Fibroblast of skin of right quadriceps (primary cell): Measurements from ENCODE around the gene CRYZL1.

Experiments used
- DNase-seq: peaks from one replicate; pipeline ENCODE4 v3.0.0-alpha.2; 2013

CRYZL1 gene

DNA sequence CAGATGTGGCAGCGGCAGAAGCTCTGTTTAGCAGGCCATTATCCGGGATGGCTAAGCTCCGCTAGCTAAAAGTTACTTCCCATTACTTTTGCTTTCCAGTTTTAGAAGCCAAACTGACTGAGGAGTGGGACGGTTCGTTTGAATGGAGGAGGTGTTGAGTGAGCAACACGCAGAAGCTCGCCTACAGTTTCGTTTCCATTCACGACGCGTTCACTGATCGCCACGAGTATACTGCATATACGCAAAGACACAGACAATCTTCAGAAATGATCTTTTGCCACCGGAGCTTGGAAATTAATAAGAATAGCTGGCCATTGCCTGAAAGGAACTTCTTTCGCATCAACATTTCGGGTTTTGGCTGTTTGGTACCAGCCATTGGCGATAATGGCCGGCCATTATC lies 84.1 kb downstream of the CRYZL1 start:
- DNase-seq, result no peak

DNA sequence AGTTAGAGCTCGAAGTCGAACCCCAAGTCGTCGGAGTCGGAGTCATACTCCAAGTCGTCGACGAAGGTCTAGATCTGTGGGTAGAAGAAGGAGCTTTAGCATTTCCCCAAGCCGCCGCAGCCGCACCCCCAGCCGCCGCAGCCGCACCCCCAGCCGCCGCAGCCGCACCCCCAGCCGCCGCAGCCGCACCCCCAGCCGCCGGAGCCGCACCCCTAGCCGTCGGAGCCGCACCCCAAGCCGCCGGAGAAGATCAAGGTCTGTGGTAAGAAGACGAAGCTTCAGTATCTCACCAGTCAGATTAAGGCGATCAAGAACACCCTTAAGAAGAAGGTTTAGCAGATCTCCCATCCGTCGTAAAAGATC lies 86.6 kb downstream of the CRYZL1 start:
- no peak for DNase-seq

DNA sequence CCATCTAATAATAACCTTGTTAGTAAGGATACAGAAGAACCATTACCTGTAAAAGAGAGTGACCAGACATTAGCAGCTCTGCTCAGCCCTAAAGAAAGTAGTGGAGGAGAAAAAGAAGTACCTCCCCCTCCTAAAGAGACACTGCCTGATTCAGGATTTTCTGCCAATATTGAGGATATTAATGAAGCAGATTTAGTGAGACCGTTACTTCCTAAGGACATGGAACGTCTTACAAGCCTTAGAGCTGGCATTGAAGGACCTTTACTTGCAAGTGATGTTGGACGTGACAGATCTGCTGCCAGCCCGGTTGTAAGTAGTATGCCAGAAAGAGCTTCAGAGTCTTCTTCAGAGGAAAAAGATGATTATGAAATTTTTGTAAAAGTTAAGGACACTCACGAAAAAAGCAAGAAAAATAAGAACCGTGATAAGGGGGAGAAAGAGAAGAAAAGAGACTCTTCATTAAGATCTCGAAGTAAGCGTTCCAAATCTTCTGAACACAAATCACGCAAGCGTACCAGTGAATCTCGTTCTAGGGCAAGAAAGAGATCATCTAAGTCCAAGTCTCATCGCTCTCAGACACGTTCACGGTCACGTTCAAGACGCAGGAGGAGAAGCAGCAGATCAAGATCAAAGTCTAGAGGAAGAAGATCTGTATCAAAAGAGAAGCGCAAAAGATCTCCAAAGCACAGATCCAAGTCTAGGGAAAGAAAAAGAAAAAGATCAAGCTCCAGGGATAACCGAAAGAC lies 87.1 kb downstream of the CRYZL1 start:
- no peak for DNase-seq

DNA sequence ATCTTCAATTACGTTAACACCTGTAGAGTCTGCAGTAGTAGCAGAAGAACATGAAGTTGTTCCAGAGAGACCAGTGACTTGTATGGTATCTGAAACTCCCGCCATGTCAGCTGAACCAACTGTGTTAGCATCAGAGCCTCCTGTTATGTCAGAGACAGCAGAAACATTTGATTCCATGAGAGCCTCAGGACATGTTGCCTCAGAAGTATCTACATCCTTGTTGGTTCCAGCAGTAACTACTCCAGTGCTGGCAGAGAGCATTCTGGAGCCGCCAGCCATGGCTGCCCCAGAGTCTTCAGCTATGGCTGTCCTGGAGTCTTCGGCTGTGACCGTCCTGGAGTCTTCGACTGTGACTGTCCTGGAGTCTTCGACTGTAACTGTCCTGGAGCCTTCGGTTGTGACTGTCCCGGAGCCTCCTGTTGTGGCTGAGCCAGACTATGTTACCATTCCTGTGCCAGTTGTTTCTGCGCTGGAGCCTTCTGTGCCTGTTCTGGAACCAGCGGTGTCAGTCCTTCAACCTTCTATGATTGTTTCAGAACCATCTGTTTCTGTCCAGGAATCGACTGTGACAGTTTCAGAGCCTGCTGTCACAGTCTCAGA lies 88.4 kb downstream of the CRYZL1 start:
- DNase-seq, result no peak

DNA sequence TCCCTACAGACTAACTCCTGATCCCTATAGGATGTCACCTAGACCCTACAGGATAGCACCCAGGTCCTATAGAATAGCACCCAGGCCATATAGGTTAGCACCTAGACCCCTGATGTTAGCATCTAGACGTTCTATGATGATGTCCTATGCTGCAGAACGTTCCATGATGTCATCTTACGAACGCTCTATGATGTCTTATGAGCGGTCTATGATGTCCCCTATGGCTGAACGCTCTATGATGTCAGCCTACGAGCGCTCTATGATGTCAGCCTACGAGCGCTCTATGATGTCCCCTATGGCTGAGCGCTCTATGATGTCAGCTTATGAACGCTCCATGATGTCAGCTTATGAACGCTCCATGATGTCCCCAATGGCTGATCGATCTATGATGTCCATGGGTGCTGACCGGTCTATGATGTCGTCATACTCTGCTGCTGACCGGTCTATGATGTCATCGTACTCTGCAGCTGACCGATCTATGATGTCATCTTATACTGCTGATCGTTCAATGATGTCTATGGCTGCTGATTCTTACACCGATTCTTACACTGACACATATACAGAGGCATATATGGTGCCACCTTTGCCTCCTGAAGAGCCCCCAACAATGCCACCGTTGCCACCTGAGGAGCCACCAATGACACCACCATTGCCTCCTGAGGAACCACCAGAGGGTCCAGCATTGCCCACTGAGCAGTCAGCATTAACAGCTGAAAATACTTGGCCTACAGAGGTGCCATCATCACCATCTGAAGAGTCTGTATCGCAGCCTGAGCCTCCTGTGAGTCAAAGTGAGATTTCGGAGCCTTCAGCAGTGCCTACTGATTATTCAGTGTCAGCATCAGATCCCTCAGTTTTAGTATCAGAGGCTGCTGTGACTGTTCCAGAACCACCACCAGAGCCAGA lies 89.2 kb downstream of the CRYZL1 start:
- no peak for DNase-seq

DNA sequence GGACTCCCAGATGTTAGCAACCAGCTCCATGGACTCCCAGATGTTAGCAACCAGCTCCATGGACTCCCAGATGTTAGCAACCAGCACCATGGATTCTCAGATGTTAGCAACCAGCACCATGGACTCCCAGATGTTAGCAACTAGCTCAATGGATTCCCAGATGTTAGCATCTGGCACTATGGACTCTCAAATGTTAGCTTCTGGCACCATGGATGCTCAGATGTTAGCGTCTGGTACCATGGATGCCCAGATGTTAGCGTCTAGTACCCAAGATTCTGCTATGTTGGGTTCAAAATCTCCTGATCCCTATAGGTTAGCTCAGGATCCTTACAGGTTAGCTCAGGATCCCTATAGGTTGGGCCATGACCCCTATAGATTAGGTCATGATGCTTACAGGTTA lies 89.9 kb downstream of the CRYZL1 start:
- DNase-seq, result no peak

DNA sequence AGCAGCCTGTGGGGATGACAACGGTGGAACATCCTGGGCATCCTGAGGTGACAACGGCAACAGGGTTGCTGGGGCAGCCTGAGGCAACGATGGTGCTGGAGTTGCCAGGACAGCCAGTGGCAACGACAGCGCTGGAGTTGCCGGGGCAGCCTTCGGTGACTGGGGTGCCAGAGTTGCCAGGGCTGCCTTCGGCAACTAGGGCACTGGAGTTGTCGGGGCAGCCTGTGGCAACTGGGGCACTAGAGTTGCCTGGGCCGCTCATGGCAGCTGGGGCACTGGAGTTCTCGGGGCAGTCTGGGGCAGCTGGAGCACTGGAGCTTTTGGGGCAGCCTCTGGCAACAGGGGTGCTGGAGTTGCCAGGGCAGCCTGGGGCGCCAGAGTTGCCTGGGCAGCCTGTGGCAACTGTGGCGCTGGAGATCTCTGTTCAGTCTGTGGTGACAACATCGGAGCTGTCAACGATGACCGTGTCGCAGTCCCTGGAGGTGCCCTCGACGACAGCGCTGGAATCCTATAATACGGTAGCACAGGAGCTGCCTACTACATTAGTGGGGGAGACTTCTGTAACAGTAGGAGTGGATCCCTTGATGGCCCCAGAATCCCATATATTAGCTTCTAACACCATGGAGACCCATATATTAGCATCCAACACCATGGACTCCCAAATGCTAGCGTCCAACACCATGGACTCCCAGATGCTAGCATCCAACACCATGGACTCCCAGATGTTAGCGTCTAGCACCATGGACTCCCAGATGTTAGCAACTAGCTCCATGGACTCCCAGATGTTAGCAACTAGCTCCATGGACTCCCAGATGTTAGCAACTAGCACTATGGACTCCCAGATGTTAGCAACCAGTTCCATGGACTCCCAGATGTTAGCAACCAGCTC lies 90.5 kb downstream of the CRYZL1 start:
- DNase-seq, result no peak

DNA sequence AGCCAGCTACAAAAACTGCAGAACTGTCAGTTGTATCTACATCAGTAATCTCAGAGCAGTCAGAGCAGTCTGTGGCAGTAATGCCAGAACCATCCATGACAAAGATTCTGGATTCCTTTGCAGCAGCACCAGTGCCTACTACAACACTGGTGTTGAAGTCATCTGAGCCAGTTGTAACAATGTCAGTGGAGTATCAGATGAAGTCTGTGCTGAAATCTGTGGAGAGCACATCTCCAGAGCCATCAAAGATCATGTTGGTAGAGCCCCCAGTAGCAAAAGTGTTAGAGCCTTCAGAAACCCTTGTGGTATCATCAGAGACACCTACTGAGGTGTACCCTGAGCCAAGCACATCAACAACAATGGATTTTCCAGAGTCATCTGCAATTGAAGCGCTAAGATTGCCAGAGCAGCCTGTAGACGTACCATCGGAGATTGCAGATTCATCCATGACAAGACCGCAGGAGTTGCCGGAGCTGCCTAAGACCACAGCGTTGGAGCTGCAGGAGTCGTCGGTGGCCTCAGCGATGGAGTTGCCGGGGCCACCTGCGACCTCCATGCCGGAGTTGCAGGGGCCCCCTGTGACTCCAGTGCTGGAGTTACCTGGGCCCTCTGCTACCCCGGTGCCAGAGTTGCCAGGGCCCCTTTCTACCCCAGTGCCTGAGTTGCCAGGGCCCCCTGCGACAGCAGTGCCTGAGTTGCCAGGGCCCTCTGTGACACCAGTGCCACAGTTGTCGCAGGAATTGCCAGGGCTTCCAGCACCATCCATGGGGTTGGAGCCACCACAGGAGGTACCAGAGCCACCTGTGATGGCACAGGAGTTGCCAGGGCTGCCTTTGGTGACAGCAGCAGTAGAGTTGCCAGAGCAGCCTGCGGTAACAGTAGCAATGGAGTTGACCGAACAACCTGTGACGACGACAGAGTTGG lies 91.4 kb downstream of the CRYZL1 start:
- no peak for DNase-seq

DNA sequence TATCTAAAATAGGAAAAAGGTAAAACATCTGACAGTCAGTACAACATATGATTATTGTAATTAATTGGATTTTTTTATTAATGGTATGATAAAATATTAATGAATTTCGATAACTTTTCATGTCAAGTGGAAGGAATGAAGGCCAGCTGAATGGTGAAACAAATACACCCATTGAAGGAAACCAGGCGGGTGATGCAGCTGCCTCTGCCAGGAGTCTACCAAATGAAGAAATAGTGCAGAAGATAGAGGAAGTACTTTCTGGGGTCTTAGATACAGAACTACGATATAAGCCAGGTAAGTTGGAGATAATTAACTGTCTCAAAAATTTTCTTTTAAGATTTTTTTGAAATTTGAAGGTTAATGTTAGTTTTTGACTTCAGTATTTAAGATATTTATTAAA lies 95.5 kb downstream of the CRYZL1 start:
- no peak for DNase-seq

DNA sequence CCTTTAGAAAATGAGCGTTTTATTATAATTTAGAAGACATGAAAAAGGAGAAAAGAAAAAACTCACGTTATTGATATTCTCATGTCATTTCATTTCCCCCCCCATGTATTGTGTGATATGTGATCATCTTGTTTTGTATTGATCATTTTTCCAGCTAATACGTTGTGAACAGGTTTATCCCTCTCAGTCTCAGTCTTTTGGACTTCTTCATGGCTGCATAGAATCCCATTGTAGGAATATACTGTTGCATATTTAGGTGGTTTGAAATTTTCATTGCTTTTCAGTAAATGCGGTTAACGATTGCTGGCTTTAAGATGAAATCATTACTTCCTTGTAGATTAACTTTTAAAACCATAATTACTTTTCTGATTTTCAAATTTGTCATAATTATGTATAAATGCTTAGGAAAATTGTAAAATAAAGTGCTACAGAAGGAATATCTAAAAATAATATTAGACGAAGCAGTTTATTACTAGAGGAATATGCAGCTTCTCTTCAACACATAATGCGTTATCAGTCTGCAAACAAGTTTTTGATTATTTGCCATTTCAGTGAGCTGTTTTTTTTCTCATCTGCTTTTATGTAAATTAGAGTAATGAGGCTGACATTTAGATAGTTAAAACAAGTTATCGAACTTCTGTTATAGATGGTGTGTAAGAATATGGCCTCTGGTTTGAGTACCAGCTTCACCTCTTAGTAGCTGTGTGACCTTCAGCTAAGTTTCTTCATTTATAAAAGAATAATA lies 96.9 kb downstream of the CRYZL1 start:
- DNase-seq, result no peak

DNA sequence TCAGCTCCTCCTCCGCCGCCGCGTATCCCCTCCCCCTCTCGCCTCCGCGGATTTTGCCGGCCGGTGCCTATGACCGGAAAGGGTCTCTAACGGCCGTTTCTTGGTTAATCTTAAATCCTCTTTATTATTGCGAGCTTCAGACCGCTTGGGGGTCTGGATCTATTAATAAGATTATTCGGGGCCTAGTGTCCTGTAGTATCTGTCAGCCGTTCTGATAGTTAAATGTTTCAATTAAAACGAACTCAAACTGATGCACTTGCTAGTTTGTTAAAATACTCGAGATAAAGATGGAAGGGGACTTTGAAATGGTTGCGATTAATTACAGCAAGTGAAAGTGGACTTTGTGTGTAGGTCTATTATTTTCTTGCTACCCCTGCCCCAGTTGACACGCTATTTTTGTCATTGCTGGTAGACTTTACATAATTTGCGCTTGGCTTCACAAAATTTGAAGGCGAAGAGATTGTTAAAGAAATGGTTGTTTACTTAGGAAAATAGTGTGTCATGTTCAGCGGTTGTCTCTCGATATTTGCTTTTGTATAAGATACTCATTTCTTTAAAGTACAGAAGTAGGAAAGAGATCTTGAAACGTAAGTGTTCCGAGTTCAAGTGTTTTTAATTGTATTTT lies 97.9 kb downstream of the CRYZL1 start:
- DNase-seq, result no peak

DNA sequence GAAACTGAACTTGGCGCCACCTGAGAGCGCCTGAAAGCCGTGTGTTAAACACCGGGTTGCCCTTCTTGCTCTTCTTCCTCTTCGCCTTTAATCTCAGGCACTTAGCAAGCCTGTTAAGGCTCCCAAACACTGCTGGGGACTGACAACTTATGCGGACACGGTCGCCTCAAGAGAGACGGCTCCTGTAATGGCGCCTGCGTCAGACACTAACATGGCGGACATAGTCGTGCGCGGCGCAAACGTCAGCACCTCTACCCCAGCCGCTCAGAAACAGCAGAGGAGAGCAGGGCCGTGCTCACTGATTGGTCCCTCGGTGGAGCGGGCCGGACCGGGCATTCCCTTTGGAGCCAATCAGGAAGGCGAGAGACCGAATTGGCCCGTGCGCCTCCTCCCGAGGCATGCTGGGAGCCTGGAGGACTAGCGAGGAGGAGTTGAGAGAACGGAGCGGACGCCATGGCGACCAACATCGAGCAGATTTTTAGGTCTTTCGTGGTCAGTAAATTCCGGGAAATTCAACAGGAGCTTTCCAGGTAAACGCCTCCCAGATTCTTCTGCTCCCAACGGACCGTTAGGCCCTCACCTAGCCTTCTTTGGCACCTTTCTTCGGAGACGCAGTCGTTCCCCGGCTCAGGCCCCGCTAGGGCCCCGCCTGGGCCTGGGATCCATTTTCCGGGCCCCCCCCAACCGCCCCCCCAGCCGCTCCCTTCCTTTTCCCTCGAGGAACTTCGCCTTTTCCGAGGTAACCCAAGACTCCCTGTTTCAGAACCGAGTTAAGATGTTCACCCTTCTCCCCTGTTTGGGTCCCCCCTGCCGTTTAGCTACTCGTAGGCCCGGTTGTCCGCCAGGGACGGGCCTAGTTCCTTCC lies 98.7 kb downstream of the CRYZL1 start, which contains the start of gene SON:
Gene SON (plus strand): TSS at position 399 of the 865 bp plus-strand sequence. CDS start 55 bp downstream, at position 454.
- peak; percentile 99 for DNase-seq

DNA sequence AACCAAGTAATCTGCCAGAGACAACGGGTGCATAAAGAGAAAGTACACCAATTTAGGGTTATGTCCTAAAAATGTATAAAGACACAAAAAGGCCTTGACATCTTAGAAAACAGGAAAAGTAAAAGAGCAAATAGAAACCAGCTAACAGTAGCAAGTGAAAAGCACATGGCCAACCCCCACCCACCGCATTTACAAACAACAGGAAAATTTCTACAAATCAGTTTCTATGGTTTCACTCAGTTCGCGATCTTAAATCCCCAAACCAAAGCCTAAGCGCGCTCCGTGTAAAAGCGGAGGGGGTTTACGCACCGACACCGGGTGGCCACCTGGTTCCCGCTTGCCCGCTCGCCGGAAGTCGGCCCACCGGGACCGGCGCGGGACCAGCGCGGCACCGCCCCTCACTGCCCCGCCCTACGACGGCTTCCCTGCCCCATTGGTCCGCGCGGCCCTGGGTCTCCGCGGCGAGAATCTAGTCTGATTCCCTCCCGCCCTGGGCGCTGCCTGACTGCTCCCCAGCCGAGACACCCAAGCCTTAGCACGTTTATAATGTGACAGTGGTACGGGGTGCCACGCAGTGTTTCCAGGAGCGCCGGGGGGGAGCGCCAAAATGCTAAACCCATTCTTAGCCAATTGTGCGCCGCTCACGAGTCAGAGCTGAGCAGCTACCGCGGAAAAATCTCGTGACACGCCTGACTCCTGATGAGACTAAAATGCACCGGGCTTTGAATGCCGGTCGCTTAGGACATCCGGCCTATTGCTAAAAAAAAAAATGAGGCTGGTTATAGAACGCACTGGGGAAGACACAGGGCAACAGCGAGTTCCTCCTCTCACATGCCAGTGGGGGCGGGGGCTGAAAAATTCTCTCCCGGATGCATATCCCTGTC lies 99.5 kb downstream of the CRYZL1 start, which contains the start of gene GART:
Gene GART (minus strand): TSS at position 362 of the 884 bp plus-strand sequence. CDS start 2,802 bp downstream, outside the sequence.
- peak; percentile 75 for DNase-seq

DNA sequence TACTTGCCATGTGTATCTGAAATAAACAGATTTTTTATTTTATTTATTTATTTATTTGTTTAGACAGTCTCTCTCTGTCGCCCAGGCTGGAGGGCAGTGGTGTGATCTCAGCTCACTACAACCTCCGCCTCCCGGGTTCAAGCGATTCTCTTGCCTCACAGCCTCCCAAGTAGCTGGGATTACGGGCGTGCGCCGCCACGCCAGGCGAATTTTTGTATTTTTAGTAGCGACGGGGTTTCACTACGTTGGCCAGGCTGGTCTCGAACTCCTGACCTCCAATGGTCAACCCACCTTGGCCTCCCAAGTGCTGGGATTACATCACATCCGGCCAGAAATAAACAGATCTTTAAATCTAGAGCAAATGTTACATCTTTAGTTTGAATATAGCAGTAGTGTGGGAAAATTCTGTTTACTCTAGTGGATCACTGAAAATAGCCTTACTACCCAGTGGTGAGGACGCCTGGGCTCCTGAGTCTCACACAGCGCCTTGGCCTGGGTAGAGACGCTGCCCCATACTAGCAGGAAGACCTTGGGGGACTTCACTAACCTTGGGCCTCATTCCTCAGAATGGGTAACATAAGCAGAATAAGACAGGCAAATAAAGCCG lies 100.3 kb downstream of the CRYZL1 start:
- peak; percentile 7 for DNase-seq

DNA sequence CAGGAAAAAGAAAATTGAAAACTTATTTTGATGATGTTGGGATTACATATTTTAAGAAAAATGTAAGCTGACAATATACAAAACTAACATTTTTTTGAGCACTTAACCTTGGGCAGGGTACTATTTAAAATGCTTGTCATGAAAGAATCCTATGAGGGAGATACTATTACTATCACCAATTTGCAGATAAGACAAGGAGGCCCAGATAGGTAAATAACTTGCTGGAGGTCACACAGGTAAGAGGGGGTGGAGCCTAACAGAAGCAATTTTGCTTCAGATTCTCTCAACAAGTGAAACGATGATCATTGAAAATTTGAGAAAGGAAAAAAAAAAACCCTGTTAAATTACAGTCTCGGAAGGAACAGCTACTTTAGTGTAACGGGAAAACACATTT lies 100.8 kb downstream of the CRYZL1 start:
- no peak for DNase-seq

DNA sequence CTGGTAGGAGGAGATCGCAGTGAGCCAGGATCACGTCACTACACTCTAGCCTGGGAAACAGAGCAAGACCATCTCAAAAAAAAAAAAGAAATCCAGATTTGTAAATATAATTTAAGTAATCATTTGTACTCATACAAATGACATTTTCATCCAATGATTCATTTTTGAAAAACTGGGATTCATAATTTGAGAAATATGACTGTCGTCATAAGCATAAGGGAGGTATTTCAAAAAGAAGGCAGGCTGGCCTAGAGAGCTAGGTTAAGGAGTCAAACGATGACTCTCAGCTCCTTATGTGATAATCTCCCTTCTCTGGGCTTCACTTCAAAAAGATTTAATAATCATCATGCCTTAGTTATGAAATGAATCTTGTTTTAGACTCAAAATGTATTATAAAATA lies 101.9 kb downstream of the CRYZL1 start:
- peak; percentile 37 for DNase-seq
